NCI-H748 (cell line): ENCODE measurements around the gene RECQL.

ENCODE experiments used
- DNase-seq: peaks from one replicate; lab custom pipeline; 2025; ENCODE audit not compliant: unreplicated experiment; lab: John Stamatoyannopoulos, UW

RECQL gene, protein sequence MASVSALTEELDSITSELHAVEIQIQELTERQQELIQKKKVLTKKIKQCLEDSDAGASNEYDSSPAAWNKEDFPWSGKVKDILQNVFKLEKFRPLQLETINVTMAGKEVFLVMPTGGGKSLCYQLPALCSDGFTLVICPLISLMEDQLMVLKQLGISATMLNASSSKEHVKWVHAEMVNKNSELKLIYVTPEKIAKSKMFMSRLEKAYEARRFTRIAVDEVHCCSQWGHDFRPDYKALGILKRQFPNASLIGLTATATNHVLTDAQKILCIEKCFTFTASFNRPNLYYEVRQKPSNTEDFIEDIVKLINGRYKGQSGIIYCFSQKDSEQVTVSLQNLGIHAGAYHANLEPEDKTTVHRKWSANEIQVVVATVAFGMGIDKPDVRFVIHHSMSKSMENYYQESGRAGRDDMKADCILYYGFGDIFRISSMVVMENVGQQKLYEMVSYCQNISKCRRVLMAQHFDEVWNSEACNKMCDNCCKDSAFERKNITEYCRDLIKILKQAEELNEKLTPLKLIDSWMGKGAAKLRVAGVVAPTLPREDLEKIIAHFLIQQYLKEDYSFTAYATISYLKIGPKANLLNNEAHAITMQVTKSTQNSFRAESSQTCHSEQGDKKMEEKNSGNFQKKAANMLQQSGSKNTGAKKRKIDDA

DNA sequence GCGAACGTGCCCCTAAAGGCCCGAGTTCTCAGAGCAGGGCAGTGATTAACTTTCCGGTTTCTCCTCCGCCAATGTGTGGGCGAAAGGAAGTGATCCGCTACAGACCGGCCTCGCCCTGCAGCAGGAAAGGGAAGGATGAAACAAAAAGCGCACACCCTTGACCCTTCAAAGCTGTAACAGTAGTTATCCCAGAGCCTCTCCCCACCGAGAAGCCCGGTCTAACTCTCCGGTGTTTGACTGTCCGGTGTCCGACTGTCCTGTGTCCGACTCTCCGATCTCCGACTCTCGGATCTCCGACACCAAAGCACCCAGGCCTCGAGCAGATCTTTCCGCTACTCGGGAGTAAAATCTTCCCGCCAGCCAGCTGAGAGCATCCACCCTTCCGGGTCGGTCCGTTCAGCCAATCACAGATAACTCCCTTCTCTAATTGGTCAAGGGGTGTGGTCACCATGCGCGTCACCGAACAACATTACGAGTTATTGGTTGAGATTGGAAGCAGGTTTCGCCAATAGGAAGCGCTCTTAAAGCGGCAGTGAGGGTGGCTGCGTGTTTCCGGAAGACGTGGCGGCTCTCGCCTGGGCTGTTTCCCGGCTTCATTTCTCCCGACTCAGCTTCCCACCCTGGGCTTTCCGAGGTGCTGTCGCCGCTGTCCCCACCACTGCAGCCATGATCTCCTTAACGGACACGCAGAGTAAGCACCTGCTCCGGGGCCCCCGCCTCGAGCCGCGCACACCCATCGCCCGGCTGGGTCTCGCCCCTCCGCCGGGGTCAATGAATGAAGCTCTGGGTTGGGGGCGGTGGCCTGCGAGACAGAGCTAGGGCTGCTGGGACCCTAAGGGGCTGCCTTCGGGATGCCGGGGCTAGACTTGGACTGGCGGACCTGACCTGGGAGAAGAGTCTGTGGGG lies at the start of gene RECQL, which contains the start of gene GOLT1B:
RECQL (minus strand) TSS at position 378 of the 906 bp plus-strand sequence. CDS start 2,065 bp downstream, outside the sequence.
GOLT1B (plus strand) TSS at position 532 of the 906 bp plus-strand sequence; CDS start at position 667, 135 bp downstream.
- DNase-seq: peak; percentile 97

DNA sequence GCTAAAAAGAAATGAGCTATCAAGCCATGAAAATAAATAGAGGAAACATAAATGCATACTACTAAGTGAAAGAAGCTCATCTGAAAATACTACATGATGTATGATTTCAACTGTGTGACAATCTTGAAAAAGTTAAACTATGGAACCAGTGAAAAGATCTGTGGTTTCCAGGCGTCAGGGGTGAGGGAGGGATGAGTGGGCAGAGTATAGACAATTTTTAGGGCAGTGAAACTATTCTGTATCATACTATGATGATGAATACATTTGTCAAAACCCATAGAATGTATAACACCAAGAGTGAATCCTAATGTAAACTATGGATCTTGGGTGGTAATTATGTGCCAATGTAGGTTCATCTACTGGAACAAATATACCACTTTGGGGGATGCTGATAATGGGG lies 46.0 kb upstream of the RECQL start:
- DNase-seq: no peak

DNA sequence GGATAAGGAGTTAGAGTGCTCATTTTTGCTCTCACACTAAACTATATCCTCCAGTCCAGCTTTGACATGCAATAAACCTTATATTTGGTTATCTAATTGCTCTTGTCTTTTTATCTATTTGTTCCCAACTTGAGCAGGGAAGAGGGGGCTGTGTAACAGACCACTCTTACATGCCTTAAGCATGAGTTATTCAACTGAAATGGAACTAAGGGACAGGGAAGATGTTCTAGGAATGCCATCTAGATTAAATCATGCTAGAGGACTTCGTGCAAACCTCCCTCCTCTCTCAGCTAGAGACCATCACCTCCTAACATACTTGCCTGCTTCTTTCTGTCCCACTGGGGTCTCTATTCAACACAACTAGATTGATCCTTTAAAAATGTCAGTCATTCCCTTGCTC lies 45.3 kb upstream of the RECQL start:
- DNase-seq: no peak

DNA sequence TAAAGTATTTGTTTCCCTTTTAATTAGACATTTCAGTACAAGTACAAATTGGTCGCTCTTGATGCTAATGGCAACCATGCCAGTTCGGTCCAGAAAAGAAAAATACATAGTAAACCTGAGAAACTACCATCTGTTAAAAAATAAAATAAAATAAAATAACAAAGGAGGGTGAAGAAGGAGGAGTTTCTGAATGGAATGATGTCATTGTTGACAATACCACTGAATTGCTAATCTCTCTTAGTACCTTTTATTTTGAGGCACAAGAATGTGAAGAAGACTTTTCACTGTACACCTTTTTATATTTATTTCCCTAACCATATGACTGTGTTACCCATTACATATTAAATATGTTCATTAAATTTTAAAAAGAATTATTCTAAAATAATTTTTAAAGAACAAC lies 44.1 kb upstream of the RECQL start:
- no peak for DNase-seq

DNA sequence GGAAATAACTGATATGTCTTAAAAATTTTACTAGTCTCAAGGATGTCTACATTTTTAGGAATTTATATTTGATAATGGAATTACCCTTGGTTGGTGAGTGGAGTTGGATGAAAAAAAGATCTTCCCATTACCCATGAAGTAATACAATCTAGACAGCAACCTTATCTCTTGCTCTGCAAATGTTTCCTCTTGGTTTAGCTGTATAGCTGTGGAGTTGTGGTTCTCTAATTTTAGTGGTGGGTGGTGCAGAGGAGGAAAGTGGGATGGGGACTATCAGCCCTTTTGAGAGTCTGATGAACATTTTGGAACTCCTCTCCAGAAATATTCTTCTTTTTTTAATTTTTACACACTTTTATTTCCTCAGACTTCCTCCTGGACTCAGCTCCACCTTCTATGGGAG lies 41.7 kb upstream of the RECQL start:
- DNase-seq: no peak

DNA sequence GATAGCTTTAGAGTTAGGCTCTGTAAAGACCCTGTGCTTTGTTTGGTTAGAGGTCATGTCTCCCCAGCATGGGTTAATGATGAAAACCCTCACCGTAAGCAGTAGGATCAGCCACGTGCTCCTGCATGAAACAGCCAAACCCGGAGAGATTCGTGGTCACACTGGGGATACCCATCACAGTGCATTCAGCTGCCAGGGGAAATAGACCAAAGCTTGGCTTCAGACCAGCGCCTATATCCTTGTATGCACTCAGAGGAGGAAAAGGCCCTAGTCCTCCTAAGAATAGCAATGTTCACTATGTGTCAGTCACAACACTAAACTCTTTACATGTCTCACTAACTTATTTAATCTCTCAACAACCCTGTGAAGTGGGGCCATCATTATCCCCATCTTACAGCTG lies 41.0 kb upstream of the RECQL start:
- DNase-seq: no peak

DNA sequence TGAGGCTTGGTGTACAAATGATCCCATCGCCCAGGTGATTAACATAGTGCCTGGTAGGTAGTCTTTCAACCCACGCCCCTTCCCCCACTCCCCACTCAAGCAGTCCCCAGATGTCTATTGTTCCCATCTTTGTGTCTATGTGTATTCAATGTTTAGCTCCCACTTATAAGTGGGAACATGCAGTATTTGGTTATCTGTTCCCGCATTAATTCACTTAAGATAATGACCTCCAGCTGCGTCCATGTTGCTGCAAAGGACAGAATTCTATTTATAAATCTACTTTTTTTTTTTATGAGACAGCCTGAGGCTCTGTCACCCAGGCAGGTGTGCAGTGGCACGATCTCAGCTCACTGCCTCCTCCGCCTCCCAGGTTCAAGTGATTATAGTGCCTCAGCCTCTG lies 40.3 kb upstream of the RECQL start:
- DNase-seq: peak; percentile 86

DNA sequence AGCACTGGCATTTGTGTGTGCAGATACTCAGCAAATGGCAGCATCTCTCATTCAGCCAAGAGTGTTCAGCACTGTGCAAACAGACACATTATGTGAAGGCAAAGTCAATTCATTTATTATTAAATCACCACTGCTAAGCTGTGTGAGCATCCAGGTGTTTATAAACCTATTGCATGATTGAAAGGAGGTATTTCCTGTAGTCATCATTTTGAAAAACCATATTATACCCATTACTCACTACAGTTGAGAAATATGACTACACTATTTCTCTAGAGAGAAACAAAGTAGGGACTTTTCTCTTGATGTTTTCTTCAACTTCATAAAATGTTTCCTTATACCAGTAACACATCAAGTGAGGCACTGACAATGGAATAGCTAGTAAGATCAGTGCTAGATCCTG lies 38.4 kb upstream of the RECQL start:
- peak; percentile 71 for DNase-seq

DNA sequence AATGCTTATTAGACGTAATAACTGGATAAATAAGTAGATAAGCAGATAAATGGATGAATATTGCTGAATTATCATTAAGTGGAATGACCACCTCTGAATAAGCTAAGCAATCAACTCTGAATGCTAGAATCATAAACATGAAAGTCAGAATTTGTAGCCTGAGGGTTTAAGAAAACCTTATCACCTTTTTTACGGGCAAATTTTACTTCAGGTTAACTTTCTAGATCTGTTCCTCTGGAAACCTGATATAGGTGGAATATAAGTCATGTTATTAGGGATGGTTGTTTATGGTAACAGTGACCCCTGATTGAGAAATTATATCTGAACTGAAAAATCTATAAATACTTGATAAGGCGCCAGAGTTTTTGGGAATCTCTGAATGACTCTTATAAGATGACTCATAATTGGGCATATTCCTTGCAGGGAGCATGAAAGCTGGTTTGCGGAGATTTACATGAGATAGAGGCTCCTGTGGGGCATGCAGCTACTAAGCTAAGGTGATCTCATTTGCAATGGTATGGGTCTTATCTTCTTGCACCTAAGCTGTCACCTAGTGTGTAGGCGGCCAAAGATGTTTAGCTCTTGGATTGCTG lies 36.7 kb upstream of the RECQL start:
- DNase-seq: no peak

DNA sequence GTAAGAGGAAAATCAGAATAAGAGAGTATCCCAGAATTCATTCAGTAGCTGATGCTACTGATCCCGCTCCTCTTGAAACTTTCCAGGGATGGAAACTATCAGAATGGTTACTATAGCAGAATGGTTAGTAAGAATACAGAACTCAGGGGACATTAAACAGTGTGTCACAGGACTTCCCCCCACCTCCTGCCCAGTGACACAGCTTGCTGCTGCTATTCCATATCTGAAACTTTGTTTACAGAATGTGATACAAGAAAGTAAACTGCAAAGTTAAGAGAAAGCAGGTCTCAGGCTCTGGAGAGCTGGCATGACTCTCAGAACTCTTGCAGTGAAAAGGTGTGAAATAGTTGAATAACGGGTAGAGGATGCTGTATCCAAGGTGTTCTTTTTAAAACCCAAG lies 28.0 kb upstream of the RECQL start:
- no peak for DNase-seq

DNA sequence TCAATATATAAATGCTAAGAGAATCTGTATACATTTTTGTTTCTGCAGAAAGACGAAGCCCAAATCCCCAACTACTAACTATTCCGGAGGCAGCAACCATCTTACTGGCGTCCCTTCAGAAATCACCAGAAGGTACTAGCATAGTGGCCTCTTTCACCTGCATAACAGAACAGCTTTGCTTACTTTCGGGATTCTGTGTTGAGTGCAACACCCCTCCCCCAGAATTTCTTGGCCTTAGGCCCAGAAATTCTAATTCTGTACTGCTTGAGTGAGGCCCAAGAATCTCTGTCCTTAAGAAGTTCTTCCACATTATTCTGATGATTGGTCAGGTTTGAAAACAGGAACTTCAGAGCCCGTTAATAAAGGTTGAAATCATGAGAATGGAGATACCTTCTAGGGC lies 27.5 kb upstream of the RECQL start:
- DNase-seq: no peak

DNA sequence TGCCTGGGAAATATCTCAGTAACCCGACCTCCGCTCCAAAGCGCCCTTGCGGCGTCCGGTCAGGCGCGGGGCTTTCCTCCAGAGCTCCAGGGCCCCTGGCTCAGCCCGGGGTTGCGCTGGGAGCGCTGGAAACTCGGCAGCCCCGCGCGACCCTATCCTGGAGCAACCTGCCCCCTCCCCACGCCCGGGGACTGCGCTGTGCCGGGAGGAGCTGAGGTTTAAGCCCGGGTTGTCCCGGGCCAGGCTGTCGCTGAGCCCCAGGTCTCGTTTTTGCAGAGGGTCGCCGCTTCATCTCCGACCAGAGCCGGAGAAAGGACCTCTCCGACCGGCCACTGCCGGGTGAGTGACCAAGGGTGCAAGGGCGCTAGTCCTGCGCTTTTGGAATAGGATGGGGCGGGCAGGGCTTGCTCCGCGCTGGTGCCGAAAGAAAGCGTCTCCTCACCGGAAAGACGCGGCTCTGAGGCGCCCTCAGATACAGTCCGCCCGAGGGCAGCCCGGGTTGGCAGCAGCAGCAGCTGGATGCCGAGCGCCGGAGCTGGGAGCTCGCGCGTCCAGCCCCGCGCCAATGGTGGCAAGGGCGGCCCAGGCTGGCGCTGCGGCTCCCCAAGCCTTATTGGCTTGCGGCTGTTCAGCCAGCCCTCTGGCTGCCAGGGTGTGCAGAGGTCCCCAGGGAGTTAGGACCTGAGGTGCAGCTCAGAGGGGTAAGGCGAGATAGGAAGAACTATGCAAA lies 26.2 kb upstream of the RECQL start:
- peak; percentile 85 for DNase-seq

DNA sequence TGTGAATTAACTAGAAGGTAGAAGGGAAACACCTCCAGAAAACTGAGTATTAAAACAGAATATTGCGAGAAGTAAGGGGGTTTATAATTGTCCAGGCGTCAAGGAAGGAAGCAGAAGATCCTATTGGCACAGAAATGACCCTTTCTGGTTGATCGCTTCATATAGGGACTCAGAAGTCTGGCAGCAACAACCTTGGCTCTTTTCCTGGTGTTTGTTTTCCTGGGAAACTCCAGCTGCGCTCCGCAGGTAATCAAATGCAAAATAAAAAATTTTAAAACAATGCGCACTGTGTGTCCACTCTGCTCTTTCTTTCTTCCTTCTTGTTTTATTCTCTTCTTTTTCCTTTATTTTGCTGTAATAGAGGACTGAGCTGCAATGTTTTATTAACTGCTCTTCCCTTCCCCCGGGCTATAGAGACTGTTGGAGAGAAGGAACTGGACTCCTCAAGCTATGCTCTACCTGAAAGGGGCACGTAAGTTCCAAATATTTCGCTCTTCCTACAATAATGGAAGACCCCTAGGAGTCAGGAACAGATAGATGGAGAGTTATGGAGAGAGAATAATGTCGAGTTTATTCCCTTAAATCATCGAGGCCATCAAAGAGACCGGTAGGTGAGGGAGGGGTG lies 25.4 kb upstream of the RECQL start:
- peak; percentile 38 for DNase-seq

DNA sequence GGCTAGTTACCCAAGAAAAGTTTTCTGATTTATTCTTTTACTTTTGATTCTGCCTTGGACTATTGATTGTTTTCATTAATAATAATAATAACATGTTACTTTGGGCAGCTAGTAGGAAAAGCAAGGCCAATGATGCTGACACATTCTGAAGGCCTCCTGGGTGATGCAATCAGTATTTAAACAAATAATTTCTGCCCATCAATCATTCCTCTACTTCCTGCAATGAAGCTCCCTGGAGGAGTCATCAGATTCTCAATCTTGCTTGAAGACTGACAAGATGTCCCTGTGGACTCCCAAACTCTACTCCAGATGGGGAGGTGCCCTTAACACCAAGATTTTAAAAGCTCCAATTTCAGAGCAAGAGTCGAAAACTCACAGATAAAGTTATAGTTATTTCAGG lies 24.6 kb upstream of the RECQL start, which contains the start of gene SPX:
SPX (plus strand) TSS at position 244 of the 400 bp plus-strand sequence. CDS start 177 bp downstream, outside the sequence.
- no peak for DNase-seq

DNA sequence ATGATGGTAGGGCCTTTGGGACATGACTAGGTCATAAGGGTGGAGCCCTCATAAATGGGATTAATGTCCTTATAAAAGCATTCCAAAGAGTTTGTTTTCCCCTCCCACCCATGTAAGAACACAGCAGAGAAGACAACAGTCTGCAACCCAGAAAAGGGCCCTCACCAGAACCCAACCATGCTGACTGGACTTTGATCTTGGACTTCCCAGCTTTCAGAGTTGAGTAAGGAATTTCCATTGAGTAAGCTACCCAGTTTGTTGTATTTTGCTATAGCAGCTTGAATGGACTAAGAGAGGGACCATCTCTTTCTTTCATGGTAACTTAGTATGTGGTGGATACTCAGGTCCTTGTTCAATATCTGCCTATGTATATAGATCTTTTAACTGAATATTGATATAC lies 21.7 kb upstream of the RECQL start:
- DNase-seq: no peak

DNA sequence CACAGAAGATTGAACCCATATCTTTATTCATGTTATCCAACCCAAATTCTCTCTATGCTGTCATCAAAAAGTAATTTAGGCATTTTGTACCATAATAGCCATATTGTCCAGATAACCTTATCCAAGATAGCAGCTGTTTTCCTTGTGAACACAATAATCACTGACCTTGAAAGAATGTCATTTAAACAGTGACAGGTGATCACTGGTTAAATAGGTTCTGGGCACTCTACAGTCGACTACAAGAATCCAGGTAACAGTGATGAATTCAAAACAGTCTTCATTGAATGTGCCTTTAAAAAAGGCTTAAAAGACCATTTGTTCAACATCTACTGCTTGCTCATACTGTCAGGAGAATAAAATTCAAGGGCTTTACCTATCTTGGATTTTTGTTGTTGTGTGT lies 20.1 kb upstream of the RECQL start:
- DNase-seq: no peak

DNA sequence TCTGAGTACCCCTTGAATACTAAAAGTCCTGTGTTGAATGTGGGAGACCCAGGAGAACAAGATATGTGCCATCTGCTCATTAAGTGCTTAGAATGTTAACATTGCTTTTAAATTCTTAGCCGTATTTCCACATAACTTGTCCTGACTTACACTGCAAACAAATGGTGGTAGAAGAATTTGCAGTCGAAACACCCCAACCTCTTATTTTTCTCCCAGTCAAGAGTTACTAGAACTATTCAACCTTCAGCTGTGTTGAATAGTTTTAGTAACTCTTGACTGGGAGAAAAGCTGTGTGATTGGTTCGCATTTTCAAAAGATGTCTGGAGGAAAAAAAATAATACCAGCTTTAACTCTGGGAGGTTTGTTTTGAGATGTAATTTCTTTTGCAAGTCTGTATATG lies 17.0 kb upstream of the RECQL start:
- DNase-seq: no peak

DNA sequence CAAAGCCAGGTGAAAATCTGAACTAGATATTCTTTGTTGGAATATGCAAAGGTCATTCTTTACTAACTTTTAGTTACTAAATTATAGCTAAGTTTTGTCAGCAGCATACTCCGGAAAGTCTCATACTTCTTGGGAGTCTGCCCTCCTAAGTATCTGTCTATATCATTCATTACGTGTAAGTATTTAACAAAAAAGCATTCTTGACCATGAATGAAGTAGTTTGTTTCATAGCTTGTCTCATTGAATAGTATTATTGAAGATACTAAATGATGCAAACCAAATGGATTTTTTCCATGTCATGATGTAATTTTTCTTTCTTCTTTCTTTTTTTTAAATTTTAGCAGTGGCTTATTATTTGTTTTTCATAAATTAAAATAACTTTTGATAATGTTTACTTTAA lies 14.8 kb upstream of the RECQL start:
- DNase-seq: no peak

DNA sequence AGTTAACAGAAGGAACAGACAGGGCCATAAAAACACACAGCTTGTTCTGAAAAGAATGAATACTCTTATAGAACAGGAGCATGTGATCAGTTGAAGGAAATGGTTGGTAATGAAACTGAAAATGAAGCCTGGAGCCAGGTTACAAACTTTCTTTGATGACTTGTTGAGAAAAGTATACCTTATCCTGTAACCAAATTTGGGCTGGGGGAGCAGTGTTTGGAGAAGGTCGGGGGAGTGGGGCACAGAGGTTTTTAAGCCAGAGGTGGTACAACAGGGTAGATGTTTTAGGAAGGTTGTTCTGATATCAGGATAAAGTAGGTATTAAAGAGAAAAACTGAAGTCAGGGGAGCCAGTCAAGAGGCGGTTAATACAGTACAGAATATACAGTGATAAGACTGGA lies 8.3 kb upstream of the RECQL start:
- no peak for DNase-seq

DNA sequence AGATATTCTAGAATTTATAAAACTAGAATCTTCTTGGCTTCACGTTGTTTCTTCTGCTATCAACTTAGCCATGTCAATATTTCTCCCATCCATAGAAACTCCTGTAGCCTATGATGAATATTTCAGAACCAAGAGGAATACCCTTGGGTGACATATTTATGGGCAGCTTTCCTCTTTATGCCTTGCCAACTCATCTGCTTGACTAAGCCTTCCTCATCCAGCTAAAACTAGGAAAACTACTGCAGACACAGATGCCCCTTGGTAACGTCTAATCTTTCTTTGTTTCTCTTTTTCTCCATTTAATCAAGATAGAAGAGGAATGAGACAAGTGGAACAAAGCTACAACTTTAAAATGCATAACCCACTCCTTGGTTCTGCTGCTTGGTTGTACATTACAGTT lies 6.4 kb upstream of the RECQL start:
- DNase-seq: no peak
